Sigmoid colon (tissue), 7 donors: ENCODE data around the gene PCDH8. TPM values are rescaled to one million over a fixed set of nuclear protein-coding genes. Genes with fewer than 3 reads are reported as not detected.

Experiments
- DNase-seq: peaks from one replicate; pipeline ENCODE4 v3.0.0-alpha.2; 2019
- H3K27ac ChIP-seq, 4 donors: fragments of 200-600 bp; sonication (generic); one replicate each; pipeline ENCODE4 v1.5.1; 2016 to 2019; ENCODE audit warnings: mild to moderate bottlenecking in 1 of 4
- H3K27me3 ChIP-seq, 3 donors: fragments of 200-600 bp; sonication (generic); one replicate each; pipeline ENCODE4 v1.5.1; 2019; ENCODE audit warnings: mild to moderate bottlenecking in 1 of 3
- H3K36me3 ChIP-seq, 4 donors: fragments of 200-600 bp; sonication (generic); one replicate each; pipeline ENCODE4 v1.5.1; 2016 to 2019
- H3K4me1 ChIP-seq, 4 donors: fragments of 200-600 bp; sonication (generic); one replicate each; pipeline ENCODE4 v1.5.1; 2017 to 2019
- H3K4me3 ChIP-seq, 4 donors: fragments of 200-600 bp; sonication (generic); one replicate each; pipeline ENCODE4 v1.5.1; 2017 to 2019; ENCODE audit warnings: mild to moderate bottlenecking in 2 of 4, moderate library complexity in 1 of 4
- H3K9me3 ChIP-seq, 4 donors: fragments of 200-600 bp in 3 of 4; sonication (generic) in 3 of 4; one replicate each; pipeline versions ENCODE4 v1.5.1 to v1.6.1; 2013 to 2019
- CTCF ChIP-seq, 4 experiments: fragments of 450-650 bp in 3 of 4; fragments of 200-600 bp in 1 of 4; IDR thresholded peaks; one replicate each; pipeline ENCODE4 v1.5.1; 2016 to 2019; ENCODE audit warnings: antibody characterized with exemption in 4 of 4, mild to moderate bottlenecking in 3 of 4, moderate library complexity in 2 of 4
- EP300 ChIP-seq, 4 donors: sonication (generic); formaldehyde crosslinking; IDR thresholded peaks; one replicate each; pipeline ENCODE4 v1.6.1; 2017; ENCODE audit warnings: antibody characterized with exemption in 4 of 4
- POLR2A ChIP-seq, 2 donors: fragments of 450-650 bp; IDR thresholded peaks; one replicate each; pipeline ENCODE4 v1.6.1; 2016; ENCODE audit warnings: antibody characterized with exemption in 2 of 2, mild to moderate bottlenecking in 2 of 2, moderate library complexity in 2 of 2
- POLR2AphosphoS5 ChIP-seq, 4 donors: sonication (generic); formaldehyde crosslinking; IDR thresholded peaks; one replicate each; pipeline ENCODE4 v1.6.1; 2017; ENCODE audit warnings: antibody characterized with exemption in 4 of 4
- WGBS, 2 donors: extraction: QIAGEN DNeasy Blood & Tissue Kit; methylation state at CpG; one replicate each; pipeline ENCODE4 v1.1.7; 2013; 5-methylcytosine and 5-hydroxymethylcytosine counted together
- intact Hi-C: fragments of 100-400 bp; cut with DNase I; formaldehyde crosslinking; loops from one replicate; pipeline ENCODE4 v1.15.1; 2023
- polyA plus RNA-seq, 3 donors: library from polyadenylated mRNA; stranded (reverse); fragments of 200-250 nt; gene quantifications; one replicate each; pipeline ENCODE4 v1.2.3, GENCODE V29; 2013
- total RNA-seq, 4 donors: library from RNA; depleted of rRNA; stranded (reverse); fragments of >200 nt; gene quantifications; one replicate each; pipeline ENCODE4 v1.1.0, GENCODE V29; 2016
- donor health status: healthy with polysubstance abuse.
- donor health status: Bipolar disorder and iron deficiency.
- donor health status: healthy.

The PCDH8 gene
- total and polyA plus RNA-seq, 7 donors = under 0.01 to 0.81 (median 0.26) TPM; not detected in 3

- no peaks in the 10 kb centered on the region for H3K36me3 ChIP-seq
- intact Hi-C loops = no loop called here
- no peaks in the 10 kb centered on the region for H3K9me3 ChIP-seq
- no peak overlapping the region for H3K27ac ChIP-seq
- DNase-seq = no peak
- TF ChIP-seq POLR2AphosphoS5 (IDR thresholded peaks at IDR 0.05) (no peak), POLR2A (IDR thresholded peaks at IDR 0.05) (no peak), CTCF (IDR thresholded peaks at IDR 0.05) (no peak)
- H3K4me1 ChIP-seq = no peaks in the 10 kb centered on the region
- 85% methylated on average over 4 of the region's 4 CpGs for WGBS, 2 donors
- no peak overlapping the region for H3K4me3 ChIP-seq
- no peaks in the 10 kb centered on the region for H3K27me3 ChIP-seq
These were observed 20.6 kb upstream of the PCDH8 start for GRCh38 chr13:52869050-52869449.

GRCh38 chr13:52868190-52868589 lies 19.8 kb upstream of the PCDH8 start:
- no peaks in the 10 kb centered on the region for H3K27me3 ChIP-seq
- TF ChIP-seq POLR2A (IDR thresholded peaks at IDR 0.05) = no peak
- no peak for TF ChIP-seq POLR2AphosphoS5 (IDR thresholded peaks at IDR 0.05)
- TF ChIP-seq CTCF (IDR thresholded peaks at IDR 0.05) = no peak
- TF ChIP-seq EP300 (IDR thresholded peaks at IDR 0.05) = no peak
- H3K4me1 ChIP-seq = no peaks in the 10 kb centered on the region
- no peak overlapping the region for H3K27ac ChIP-seq
- H3K4me3 ChIP-seq = no peak overlapping the region
- H3K36me3 ChIP-seq = no peaks in the 10 kb centered on the region
- WGBS, 2 donors = 54 to 72% methylated on average over 4 of the region's 4 CpGs
- intact Hi-C loops = no loop called here
- no peaks in the 10 kb centered on the region for H3K9me3 ChIP-seq
- no peak for DNase-seq

- no peaks in the 10 kb centered on the region for H3K9me3 ChIP-seq
- no peak overlapping the region for H3K4me3 ChIP-seq
- no peaks in the 10 kb centered on the region for H3K36me3 ChIP-seq
- WGBS, 2 donors = 9 to 35% methylated on average over 1 of the region's 1 CpG
- no peak for TF ChIP-seq CTCF (IDR thresholded peaks at IDR 0.05)
- TF ChIP-seq EP300 (IDR thresholded peaks at IDR 0.05) = no peak
- no peak for TF ChIP-seq POLR2AphosphoS5 (IDR thresholded peaks at IDR 0.05)
- TF ChIP-seq POLR2A (IDR thresholded peaks at IDR 0.05) = no peak
- intact Hi-C loops = no loop called here
- H3K27ac ChIP-seq = no peak overlapping the region
- H3K4me1 ChIP-seq = no peaks in the 10 kb centered on the region
- DNase-seq = no peak
- H3K27me3 ChIP-seq = no peaks in the 10 kb centered on the region
These were observed 16.5 kb upstream of the PCDH8 start for GRCh38 chr13:52864941-52865340.

GRCh38 chr13:52862358-52863206 lies 14.1 kb upstream of the PCDH8 start:
- no peak for DNase-seq
- H3K27ac ChIP-seq = no peak overlapping the region
- no peaks in the 10 kb centered on the region for H3K4me1 ChIP-seq
- no peaks in the 10 kb centered on the region for H3K36me3 ChIP-seq
- H3K9me3 ChIP-seq = no peaks in the 10 kb centered on the region
- no peak overlapping the region for H3K4me3 ChIP-seq
- no peak for TF ChIP-seq EP300 (IDR thresholded peaks at IDR 0.05)
- TF ChIP-seq CTCF (IDR thresholded peaks at IDR 0.05) = peak in 1 of 4 experiments; percentile 5
- H3K27me3 ChIP-seq = peaks cover 0 to 5% (median 0%) of the 10 kb centered on the region in 3 donors
- intact Hi-C loops = no loop called here
- WGBS, 2 donors = 52 to 57% methylated on average over 3 of the region's 3 CpGs
